MM.1S (cell line): ENCODE measurements around the gene ART5.

Experiments used
- DNase-seq: peaks from one replicate; pipeline ENCODE4 v3.0.0-alpha.2; 2015
- H2AFZ ChIP-seq: fragments of 300-600 bp; sonication (generic); 2 replicates; pipeline ENCODE4 v1.6.0; 2016; ENCODE audit warnings: antibody characterized with exemption, low read length
- H3F3A ChIP-seq: fragments of 300-600 bp; sonication (generic); 2 replicates; pipeline ENCODE4 v1.6.1; 2016; ENCODE audit warnings: mild to moderate bottlenecking, antibody characterized with exemption, low read length, moderate library complexity, mixed read lengths; ENCODE audit not compliant: insufficient read depth
- H3K27ac ChIP-seq: fragments of 300-600 bp; sonication (generic); 2 replicates; pipeline ENCODE4 v1.5.1; 2016; ENCODE audit warnings: mild to moderate bottlenecking, low read length
- H3K27me3 ChIP-seq: fragments of 300-600 bp; sonication (generic); replicated peaks from 2 replicates; pipeline ENCODE4 v1.6.0; 2016; ENCODE audit warnings: low read length; ENCODE audit not compliant: insufficient read depth
- H3K36me3 ChIP-seq: fragments of 300-600 bp; sonication (generic); replicated peaks from 2 replicates; pipeline ENCODE4 v1.6.1; 2016; ENCODE audit warnings: mild to moderate bottlenecking, low read length, mixed read lengths; ENCODE audit not compliant: insufficient read depth
- H3K4me1 ChIP-seq: fragments of 300-600 bp; sonication (generic); 2 replicates; pipeline ENCODE4 v1.6.1; 2016; ENCODE audit warnings: low read length, mixed read lengths
- H3K4me2 ChIP-seq: fragments of 300-600 bp; sonication (generic); 2 replicates; pipeline ENCODE4 v1.6.0; 2016; ENCODE audit warnings: low read depth, low read length
- H3K4me3 ChIP-seq: fragments of 300-600 bp; sonication (generic); 2 replicates; pipeline ENCODE4 v1.5.1; 2016; ENCODE audit warnings: low read length, mixed read lengths
- H3K79me2 ChIP-seq: fragments of 300-600 bp; sonication (generic); 2 replicates; pipeline ENCODE4 v1.6.1; 2016; ENCODE audit warnings: mixed run types, low read length, mixed read lengths
- H3K9ac ChIP-seq: fragments of 300-600 bp; sonication (generic); 2 replicates; pipeline ENCODE4 v1.6.1; 2016; ENCODE audit warnings: low read length, mixed read lengths
- H3K9me2 ChIP-seq: fragments of 300-600 bp; sonication (generic); replicated peaks from 2 replicates; pipeline ENCODE4 v1.6.1; 2016; ENCODE audit warnings: mild to moderate bottlenecking, low read length, mixed read lengths; ENCODE audit not compliant: insufficient read depth
- H3K9me3 ChIP-seq: fragments of 300-600 bp; sonication (generic); replicated peaks from 2 replicates; pipeline ENCODE4 v1.6.1; 2016; ENCODE audit warnings: mild to moderate bottlenecking, low read length, mixed read lengths; ENCODE audit not compliant: insufficient read depth
- H4K20me1 ChIP-seq: fragments of 300-600 bp; sonication (generic); 2 replicates; pipeline ENCODE4 v1.6.1; 2016; ENCODE audit warnings: mild to moderate bottlenecking, low read length, moderate library complexity, mixed read lengths; ENCODE audit not compliant: insufficient read depth
- CTCF ChIP-seq: fragments of 300-600 bp; sonication (generic); IDR thresholded peaks from 2 replicates; pipeline ENCODE4 v1.5.1; 2016; ENCODE audit warnings: antibody characterized with exemption, low read length, mixed read lengths
- EZH2 ChIP-seq: fragments of 300-600 bp; sonication (generic); optimal IDR thresholded peaks from 2 replicates; pipeline ENCODE3; 2017; ENCODE audit warnings: low read depth, mild to moderate bottlenecking, antibody characterized with exemption, low read length, mixed read lengths
- EZH2phosphoT487 ChIP-seq: fragments of 300-600 bp; sonication (generic); IDR thresholded peaks from 2 replicates; pipeline ENCODE4 v1.6.1; 2018; ENCODE audit warnings: antibody characterized with exemption, low read length

Gene ART5

GRCh38 chr11:3641191-3641590, 601 bp downstream of the ART5 start:
- Histone ChIP-seq H3K27me3 (0 out of 2 replicates have a peak, but pooled peaks cover 8% of the 10 kb centered on the region), H3K9me2 (no peaks in the 10 kb centered on the region), H3K4me1 (0 out of 2 replicates have a peak, but pooled peaks cover 3% of the 10 kb centered on the region), H3F3A (no peaks in the 10 kb centered on the region), H3K79me2 (no peaks in the 10 kb centered on the region), H3K4me3 (no peak overlapping the region), H3K4me2 (no peak overlapping the region), H4K20me1 (no peaks in the 10 kb centered on the region), H3K27ac (no peak overlapping the region), H2AFZ (no peak overlapping the region), H3K9ac (no peak overlapping the region), H3K36me3 (no peaks in the 10 kb centered on the region), H3K9me3 (no peaks in the 10 kb centered on the region)
- no peak for DNase-seq
- no peak for TF ChIP-seq CTCF
- no peak for TF ChIP-seq EZH2phosphoT487
- TF ChIP-seq EZH2 = no peak

- Histone ChIP-seq H3K27ac (no peak overlapping the region), H3K9ac (no peak overlapping the region), H3F3A (no peaks in the 10 kb centered on the region), H3K4me1 (0 out of 2 replicates have a peak, but pooled peaks cover 3% of the 10 kb centered on the region), H3K79me2 (no peaks in the 10 kb centered on the region), H3K4me3 (no peak overlapping the region), H3K27me3 (0 out of 2 replicates have a peak, but pooled peaks cover 8% of the 10 kb centered on the region), H3K9me2 (no peaks in the 10 kb centered on the region), H4K20me1 (no peaks in the 10 kb centered on the region), H3K9me3 (no peaks in the 10 kb centered on the region), H3K4me2 (no peak overlapping the region), H2AFZ (no peak overlapping the region), H3K36me3 (no peaks in the 10 kb centered on the region)
- no peak for DNase-seq
- no peak for TF ChIP-seq EZH2
- TF ChIP-seq EZH2phosphoT487 = no peak
- TF ChIP-seq CTCF = no peak
Measured at GRCh38 chr11:3639841-3640240, 2.0 kb downstream of the ART5 start.

GRCh38 chr11:3638513-3638912, 3.3 kb downstream of the ART5 start:
- Histone ChIP-seq H4K20me1 (no peaks in the 10 kb centered on the region), H3K79me2 (no peaks in the 10 kb centered on the region)

More at GRCh38 chr11:3638513-3638912, 3.3 kb downstream of the ART5 start:
- Histone ChIP-seq H3K27ac (no peak overlapping the region), H3F3A (no peaks in the 10 kb centered on the region), H3K4me1 (peaks cover 13% of the 10 kb centered on the region), H2AFZ (no peak overlapping the region), H3K36me3 (no peaks in the 10 kb centered on the region), H3K9ac (no peak overlapping the region), H3K9me2 (no peaks in the 10 kb centered on the region), H3K27me3 (0 out of 2 replicates have a peak, but pooled peaks cover 8% of the 10 kb centered on the region), H3K9me3 (no peaks in the 10 kb centered on the region), H3K4me2 (no peak overlapping the region), H3K4me3 (no peak overlapping the region)
- TF ChIP-seq CTCF (no peak), EZH2phosphoT487 (no peak), EZH2 (no peak)
- no peak for DNase-seq
